ENCODE measurements around the gene MDM2.

DNA sequence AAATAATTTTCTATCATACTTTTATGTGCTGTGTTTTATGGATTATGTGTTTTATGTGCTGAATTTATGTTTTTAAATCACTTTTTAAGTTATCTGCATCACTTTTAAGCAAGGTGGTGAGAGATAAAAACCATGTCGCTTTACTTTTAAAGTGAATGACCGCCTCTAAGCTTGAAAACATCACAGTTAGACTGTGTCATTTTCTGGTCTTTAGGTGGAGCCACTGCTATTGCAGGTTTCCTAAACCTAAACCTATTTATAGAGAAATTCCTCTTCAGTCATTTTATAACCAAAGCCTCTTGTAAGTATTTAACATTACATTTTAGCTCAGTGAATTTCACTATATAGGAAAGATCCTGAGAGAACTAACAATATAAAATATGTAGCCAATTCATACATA, 21.0 kb upstream of the MDM2 start:
- no peak for TF ChIP-seq POLR2AphosphoS5 (IDR thresholded peaks at IDR 0.05; ENCODE audit: low read depth, low read length)
- TF ChIP-seq, protein P1, sequence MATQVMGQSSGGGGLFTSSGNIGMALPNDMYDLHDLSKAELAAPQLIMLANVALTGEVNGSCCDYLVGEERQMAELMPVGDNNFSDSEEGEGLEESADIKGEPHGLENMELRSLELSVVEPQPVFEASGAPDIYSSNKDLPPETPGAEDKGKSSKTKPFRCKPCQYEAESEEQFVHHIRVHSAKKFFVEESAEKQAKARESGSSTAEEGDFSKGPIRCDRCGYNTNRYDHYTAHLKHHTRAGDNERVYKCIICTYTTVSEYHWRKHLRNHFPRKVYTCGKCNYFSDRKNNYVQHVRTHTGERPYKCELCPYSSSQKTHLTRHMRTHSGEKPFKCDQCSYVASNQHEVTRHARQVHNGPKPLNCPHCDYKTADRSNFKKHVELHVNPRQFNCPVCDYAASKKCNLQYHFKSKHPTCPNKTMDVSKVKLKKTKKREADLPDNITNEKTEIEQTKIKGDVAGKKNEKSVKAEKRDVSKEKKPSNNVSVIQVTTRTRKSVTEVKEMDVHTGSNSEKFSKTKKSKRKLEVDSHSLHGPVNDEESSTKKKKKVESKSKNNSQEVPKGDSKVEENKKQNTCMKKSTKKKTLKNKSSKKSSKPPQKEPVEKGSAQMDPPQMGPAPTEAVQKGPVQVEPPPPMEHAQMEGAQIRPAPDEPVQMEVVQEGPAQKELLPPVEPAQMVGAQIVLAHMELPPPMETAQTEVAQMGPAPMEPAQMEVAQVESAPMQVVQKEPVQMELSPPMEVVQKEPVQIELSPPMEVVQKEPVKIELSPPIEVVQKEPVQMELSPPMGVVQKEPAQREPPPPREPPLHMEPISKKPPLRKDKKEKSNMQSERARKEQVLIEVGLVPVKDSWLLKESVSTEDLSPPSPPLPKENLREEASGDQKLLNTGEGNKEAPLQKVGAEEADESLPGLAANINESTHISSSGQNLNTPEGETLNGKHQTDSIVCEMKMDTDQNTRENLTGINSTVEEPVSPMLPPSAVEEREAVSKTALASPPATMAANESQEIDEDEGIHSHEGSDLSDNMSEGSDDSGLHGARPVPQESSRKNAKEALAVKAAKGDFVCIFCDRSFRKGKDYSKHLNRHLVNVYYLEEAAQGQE (IDR thresholded peaks at IDR 0.05; ENCODE audit: insufficient read depth in 1 of 2, low read depth in 2 of 2, low read length in 2 of 2), result no peak

All from PFSK-1 (cell line).